Testis (tissue), 3 donors: ENCODE data around the gene IFFO2. TPM values are rescaled to one million over a fixed set of nuclear protein-coding genes. Genes with fewer than 3 reads are reported as not detected.
"Not testable (repeated sequence)": the region's sequence is repeated elsewhere in the genome, so short reads cannot be mapped to it uniquely, and the experiment has no call there.

Experiments
- DNase-seq: peaks from one replicate; pipeline ENCODE4 v3.0.0-alpha.2; 2019
- H3K27ac ChIP-seq, 2 donors: fragments of 200-600 bp; sonication (generic); one replicate each; pipeline ENCODE4 v1.5.1; 2019
- H3K27me3 ChIP-seq: fragments of 200-600 bp; sonication (generic); one replicate; pipeline ENCODE4 v1.5.1; 2019
- H3K36me3 ChIP-seq: fragments of 200-600 bp; sonication (generic); one replicate; pipeline ENCODE4 v1.5.1; 2017; ENCODE audit warnings: low read depth; ENCODE audit errors: missing control alignments
- H3K4me1 ChIP-seq: fragments of 200-600 bp; sonication (generic); one replicate; pipeline ENCODE4 v1.5.1; 2019
- H3K4me3 ChIP-seq, 2 donors: fragments of 200-600 bp; sonication (generic); one replicate each; pipeline ENCODE4 v1.5.1; 2017 to 2019
- H3K9me3 ChIP-seq: fragments of 200-600 bp; sonication (generic); one replicate; pipeline ENCODE4 v1.5.1; 2017
- POLR2A ChIP-seq: fragments of 450-650 bp; IDR thresholded peaks from one replicate; pipeline ENCODE4 v1.6.1; 2017; ENCODE audit warnings: antibody characterized with exemption, mild to moderate bottlenecking, moderate library complexity
- WGBS, 2 donors: methylation state at CpG; one replicate each; pipeline ENCODE4 v1.1.5; 2018; 5-methylcytosine and 5-hydroxymethylcytosine counted together
- intact Hi-C: fragments of 100-400 bp; cut with DNase I; formaldehyde crosslinking; loops from one replicate; pipeline ENCODE4 v1.15.1; 2023; ENCODE audit warnings: low total_unique reads
- polyA plus RNA-seq: library from polyadenylated mRNA; stranded (reverse); fragments of 350-450 nt; fragmentation: Illumina TruSeq; extraction: RNeasy Lipid Tissue Mini Kit (QIAGEN cat#74804); gene quantifications from one replicate; pipeline ENCODE4 v1.2.3, GENCODE V29; 2014; ENCODE audit warnings: low read depth, low replicate concordance; ENCODE audit not compliant: insufficient read depth
- total RNA-seq, 2 donors: library from RNA; depleted of rRNA; stranded (reverse); fragments of >200 nt; gene quantifications; one replicate each; pipeline ENCODE4 v1.2.3, GENCODE V29; 2016
- TF ChIP-seq, protein P1 (sequence below), 3 experiments: fragments of 450-650 bp in 2 of 3; fragments of 200-600 bp in 1 of 3; sonication (generic) in 1 of 3; IDR thresholded peaks; one replicate each; pipeline ENCODE4 v1.5.1; 2016 to 2019; ENCODE audit warnings: antibody characterized with exemption in 3 of 3, mild to moderate bottlenecking in 2 of 3, moderate library complexity in 1 of 3

Gene IFFO2
- total and polyA plus RNA-seq, 3 donors from 2014 or later: 5.0 to 8.5 (median 5.6) TPM

DNA sequence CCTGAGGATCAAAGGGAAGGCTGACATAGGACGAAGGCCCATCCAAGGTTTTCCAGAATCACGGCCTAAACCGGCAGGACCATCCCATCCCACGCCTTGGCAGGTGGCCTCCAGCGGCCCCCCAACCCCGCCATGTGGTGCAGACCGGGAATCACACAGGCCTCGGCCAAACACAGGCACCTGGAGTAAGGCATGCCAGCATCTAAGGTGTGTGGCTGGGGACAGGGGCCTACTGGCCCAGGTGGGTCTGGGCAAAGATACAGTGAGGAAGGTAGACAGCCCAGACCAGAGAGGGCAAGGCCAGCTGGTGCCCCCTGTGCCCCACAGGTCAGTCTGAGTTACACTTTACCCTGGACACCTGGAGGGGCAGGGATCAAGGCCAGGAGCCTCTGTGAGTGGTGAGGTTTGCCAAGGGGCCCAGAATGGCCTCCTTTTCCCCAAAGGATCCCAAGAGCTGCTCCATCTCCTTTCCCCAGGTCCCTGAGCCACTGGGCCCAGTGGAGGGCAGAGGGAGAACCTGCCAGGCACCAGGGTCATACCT, 84.3 kb downstream of the IFFO2 start:
- Histone ChIP-seq H3K4me1 (no peaks in the 10 kb centered on the region), H3K27ac (no peak overlapping the region), H3K9me3 (no peaks in the 10 kb centered on the region), H3K36me3 (no peaks in the 10 kb centered on the region), H3K27me3 (no peaks in the 10 kb centered on the region), H3K4me3 (no peak overlapping the region)
- TF ChIP-seq, protein P1, sequence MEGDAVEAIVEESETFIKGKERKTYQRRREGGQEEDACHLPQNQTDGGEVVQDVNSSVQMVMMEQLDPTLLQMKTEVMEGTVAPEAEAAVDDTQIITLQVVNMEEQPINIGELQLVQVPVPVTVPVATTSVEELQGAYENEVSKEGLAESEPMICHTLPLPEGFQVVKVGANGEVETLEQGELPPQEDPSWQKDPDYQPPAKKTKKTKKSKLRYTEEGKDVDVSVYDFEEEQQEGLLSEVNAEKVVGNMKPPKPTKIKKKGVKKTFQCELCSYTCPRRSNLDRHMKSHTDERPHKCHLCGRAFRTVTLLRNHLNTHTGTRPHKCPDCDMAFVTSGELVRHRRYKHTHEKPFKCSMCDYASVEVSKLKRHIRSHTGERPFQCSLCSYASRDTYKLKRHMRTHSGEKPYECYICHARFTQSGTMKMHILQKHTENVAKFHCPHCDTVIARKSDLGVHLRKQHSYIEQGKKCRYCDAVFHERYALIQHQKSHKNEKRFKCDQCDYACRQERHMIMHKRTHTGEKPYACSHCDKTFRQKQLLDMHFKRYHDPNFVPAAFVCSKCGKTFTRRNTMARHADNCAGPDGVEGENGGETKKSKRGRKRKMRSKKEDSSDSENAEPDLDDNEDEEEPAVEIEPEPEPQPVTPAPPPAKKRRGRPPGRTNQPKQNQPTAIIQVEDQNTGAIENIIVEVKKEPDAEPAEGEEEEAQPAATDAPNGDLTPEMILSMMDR (IDR thresholded peaks at IDR 0.05): no peak
- TF ChIP-seq POLR2A: no peak
- no peak for DNase-seq
- 77% methylated on average over 8 of the region's 8 CpGs; no CpG with 5 or more reads in 1 of the 2 donors for WGBS, 2 donors
- intact Hi-C loops: no loop called here

DNA sequence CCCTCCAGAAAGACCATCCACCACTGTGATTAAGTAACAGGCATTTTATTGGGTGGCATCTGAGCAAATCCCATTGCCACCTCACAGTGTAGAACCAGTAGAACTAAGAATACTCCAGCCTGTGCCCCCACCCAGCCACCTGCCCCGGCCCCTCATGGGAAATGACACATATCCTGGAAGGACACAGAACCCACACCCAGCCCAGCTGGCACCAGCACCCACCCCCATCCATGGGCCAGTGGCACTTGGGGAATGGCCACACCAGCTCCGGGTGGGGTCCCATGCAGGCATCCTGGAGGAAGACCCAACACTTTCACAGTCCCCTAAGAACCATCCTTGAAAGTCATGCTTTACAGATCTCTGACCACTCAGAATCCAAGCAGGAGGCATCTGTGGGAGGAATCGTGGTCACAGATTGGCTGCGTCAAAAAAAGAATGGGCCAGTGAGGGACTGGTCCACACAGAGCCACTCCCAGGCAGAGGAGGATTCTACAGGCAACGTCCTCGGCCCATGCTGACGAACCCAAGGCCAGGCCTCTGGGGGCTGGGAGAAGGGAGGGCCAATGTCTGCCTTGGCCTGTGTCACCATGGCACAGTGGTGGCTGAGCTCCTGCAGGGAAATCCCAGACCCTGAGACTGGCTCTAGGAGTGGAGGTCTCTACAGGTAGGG, 84.9 kb downstream of the IFFO2 start:
- Histone ChIP-seq H3K36me3 (no peaks in the 10 kb centered on the region), H3K9me3 (no peaks in the 10 kb centered on the region), H3K27ac (no peak overlapping the region), H3K4me3 (no peak overlapping the region), H3K4me1 (no peaks in the 10 kb centered on the region), H3K27me3 (no peaks in the 10 kb centered on the region)
- intact Hi-C loops: no loop called here
- DNase-seq: no peak
- TF ChIP-seq, protein P1 (IDR thresholded peaks at IDR 0.05): no peak
- TF ChIP-seq POLR2A: no peak
- 68 to 74% methylated on average over 7 of the region's 7 CpGs for WGBS, 2 donors

DNA sequence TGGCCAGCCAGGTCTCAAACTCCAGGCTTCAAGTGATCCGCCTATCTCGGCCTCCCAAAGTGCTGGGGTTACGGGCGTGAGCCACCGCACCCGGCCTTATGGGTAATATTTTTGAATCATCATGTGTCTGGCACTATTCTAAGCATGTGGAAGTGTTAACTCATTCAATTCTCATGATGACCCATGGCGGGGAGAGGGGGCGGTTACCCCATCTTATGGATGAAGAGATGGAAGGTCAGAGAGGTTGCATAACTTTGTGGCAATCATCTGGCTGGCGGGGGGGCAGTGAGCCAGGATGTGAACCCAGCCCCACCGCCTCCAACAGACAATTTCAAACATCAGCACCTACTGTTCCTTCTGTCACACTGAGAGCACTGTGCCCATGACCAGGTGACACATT, 85.5 kb downstream of the IFFO2 start:
- no peaks in the 10 kb centered on the region for H3K27me3 ChIP-seq
- no peak for DNase-seq
- TF ChIP-seq, protein P1 (IDR thresholded peaks at IDR 0.05): no peak
- TF ChIP-seq POLR2A: no peak
- H3K36me3 ChIP-seq: no peaks in the 10 kb centered on the region
- no peaks in the 10 kb centered on the region for H3K9me3 ChIP-seq
- H3K4me1 ChIP-seq: no peaks in the 10 kb centered on the region
- H3K4me3 ChIP-seq: no peak overlapping the region
- H3K27ac ChIP-seq: no peak overlapping the region
- intact Hi-C loops: no loop called here
- 84 to 95% methylated on average over 10 of the region's 10 CpGs for WGBS, 2 donors

DNA sequence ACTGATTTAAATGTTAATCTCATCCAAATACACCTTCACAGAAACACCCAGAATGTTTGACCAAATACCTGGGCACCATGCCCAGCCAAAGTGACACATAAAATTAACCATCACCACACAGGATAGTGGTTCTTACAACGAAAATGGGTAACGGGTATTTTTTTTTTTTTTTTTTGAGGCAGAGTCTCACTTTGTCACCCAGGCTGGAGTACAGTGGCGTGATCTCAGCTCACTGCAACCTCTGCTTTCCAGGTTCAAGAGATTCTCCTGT, 85.9 kb downstream of the IFFO2 start:
- H3K36me3 ChIP-seq, H3K9me3 ChIP-seq, intact Hi-C loops, DNase-seq, H3K4me3 ChIP-seq, H3K4me1 ChIP-seq, H3K27me3 ChIP-seq, H3K27ac ChIP-seq: not testable (repeated sequence)
- 90 to 91% methylated on average over 3 of the region's 3 CpGs for WGBS, 2 donors

DNA sequence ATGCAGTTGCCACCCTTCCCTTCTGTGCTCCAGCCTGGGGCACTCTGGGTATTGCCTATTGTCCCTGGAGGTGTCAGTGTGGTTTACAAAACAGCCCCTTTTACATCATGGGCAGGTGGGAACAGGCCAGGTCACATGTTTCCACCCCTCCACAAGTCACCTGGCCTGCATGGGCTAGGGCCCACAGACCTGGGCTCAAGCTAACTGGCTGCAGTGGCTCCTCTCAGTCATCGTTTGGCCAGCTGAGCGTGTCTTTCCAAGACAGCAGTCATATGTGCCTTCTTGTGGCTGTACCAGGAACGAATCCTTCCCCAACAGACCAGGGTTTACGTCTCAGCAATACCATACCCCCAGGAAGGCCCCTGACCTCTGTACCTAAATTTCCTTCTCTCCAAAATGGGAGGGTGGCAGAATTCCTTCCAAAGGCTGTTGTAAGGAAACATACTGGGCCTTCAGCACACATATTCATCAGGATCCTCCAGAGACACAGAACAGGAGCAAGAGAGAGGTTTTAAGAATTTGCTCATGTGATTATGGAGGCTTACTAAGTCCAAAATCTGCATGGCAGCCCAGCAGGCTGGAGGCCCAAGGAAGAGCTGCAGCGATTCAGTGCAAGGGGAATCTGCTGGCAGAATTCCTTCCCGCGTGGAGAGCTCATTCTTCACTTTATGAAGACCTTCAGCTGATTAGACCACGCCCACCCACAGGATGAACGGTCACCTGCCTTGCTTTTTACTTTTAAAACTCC, 86.5 kb downstream of the IFFO2 start:
- TF ChIP-seq POLR2A: no peak
- TF ChIP-seq, protein P1 (IDR thresholded peaks at IDR 0.05): no peak
- H3K4me1 ChIP-seq: no peaks in the 10 kb centered on the region
- no peak overlapping the region for H3K27ac ChIP-seq
- H3K9me3 ChIP-seq: no peaks in the 10 kb centered on the region
- intact Hi-C loops: no loop called here
- H3K27me3 ChIP-seq: no peaks in the 10 kb centered on the region
- 78 to 85% methylated on average over 9 of the region's 9 CpGs for WGBS, 2 donors
- H3K4me3 ChIP-seq: no peak overlapping the region
- no peak for DNase-seq
- no peaks in the 10 kb centered on the region for H3K36me3 ChIP-seq
